AG04450 (cell line): ENCODE data around the gene HES5. TPM values are rescaled to one million over a fixed set of nuclear protein-coding genes. Genes with fewer than 3 reads are reported as not detected.
A peak's percentile ranks its signal among the peaks of the same experiment; 100 is the strongest.

Experiments used
- CTCF ChIA-PET: fragments of 300-600, 350-600 bp; formaldehyde crosslinking; extraction: SDS; loops from one replicate; lab custom pipeline; 2022; ENCODE audit warnings: antibody characterized with exemption, inconsistent platforms; lab: Charles Lee
- POLR2A ChIA-PET: fragments of 350-600 bp; formaldehyde crosslinking; extraction: SDS; loops from one replicate; lab custom pipeline; 2021; ENCODE audit warnings: antibody characterized with exemption, inconsistent platforms; lab: Yijun Ruan, JAX
- DNase-seq: peaks from one replicate; pipeline ENCODE4 v3.0.0-alpha.2; 2011; ENCODE audit warnings: low read depth, low spot score
- H3K27ac ChIP-seq: one replicate; pipeline ENCODE4 v1.5.1; 2012; ENCODE audit warnings: low read depth, low read length, control low read depth
- H3K27me3 ChIP-seq: one replicate; pipeline ENCODE4 v1.6.0; 2012; ENCODE audit warnings: low read length; ENCODE audit not compliant: control insufficient read depth, insufficient read depth
- H3K4me3 ChIP-seq: 2 replicates; pipeline ENCODE4 v1.5.1; 2011; ENCODE audit warnings: mild to moderate bottlenecking, low read depth, low read length, control low read depth
- H3K9me3 ChIP-seq: 2 replicates; pipeline ENCODE4 v1.5.1; 2012; ENCODE audit warnings: low read length; ENCODE audit not compliant: control insufficient read depth, insufficient read depth
- CTCF ChIP-seq: IDR thresholded peaks from 2 replicates; pipeline ENCODE4 v1.5.1; 2011; ENCODE audit warnings: low read depth, low read length, control low read depth, inconsistent platforms
- polyA plus RNA-seq: library from polyadenylated mRNA; depleted of rRNA; stranded (reverse); fragments of >200 nt; gene quantifications from 2 replicates; pipeline ENCODE4 v1.2.3, GENCODE V29; 2011

The HES5 gene
- polyA plus RNA-seq, 1 experiment, result not detected

GRCh38 chr1:2518528-2518927, 11.5 kb downstream of the HES5 start:
- Histone ChIP-seq H3K4me3 (no peak overlapping the region), H3K27ac (peak overlapping the region; percentile 11), H3K9me3 (no peaks in the 10 kb centered on the region; the same call in 1 of the 2 replicates), H3K27me3 (no peaks in the 10 kb centered on the region)
- no peak for TF ChIP-seq CTCF
- CTCF ChIA-PET, result interaction anchor here (1.5 kb wide), 1 partner anchor 29 kb away, joined by 6 read pairs; no protein-coding TSS in a partner anchor
- DNase-seq, result no peak
- POLR2A ChIA-PET, result interaction anchor here (0.6 kb wide), 1 partner anchor 23 kb away, joined by 3 read pairs; no protein-coding TSS in a partner anchor

GRCh38 chr1:2517966-2518365, 12.1 kb downstream of the HES5 start:
- no peak for DNase-seq
- H3K9me3 ChIP-seq, result no peaks in the 10 kb centered on the region; the same call in 1 of the 2 replicates
- POLR2A ChIA-PET, result no interaction called here
- TF ChIP-seq CTCF, result no peak
- H3K27me3 ChIP-seq, result no peaks in the 10 kb centered on the region
- no peak overlapping the region for H3K27ac ChIP-seq
- no peak overlapping the region for H3K4me3 ChIP-seq
- CTCF ChIA-PET, result no interaction called here

GRCh38 chr1:2516946-2517345, 13.1 kb downstream of the HES5 start:
- H3K27me3 ChIP-seq, result no peaks in the 10 kb centered on the region
- H3K27ac ChIP-seq, result no peak overlapping the region
- no peak for TF ChIP-seq CTCF
- CTCF ChIA-PET, result no interaction called here
- POLR2A ChIA-PET, result no interaction called here
- H3K9me3 ChIP-seq, result no peaks in the 10 kb centered on the region; the same call in 1 of the 2 replicates
- H3K4me3 ChIP-seq, result no peak overlapping the region
- no peak for DNase-seq

- Histone ChIP-seq H3K27me3 (no peaks in the 10 kb centered on the region), H3K27ac (no peak overlapping the region), H3K9me3 (no peaks in the 10 kb centered on the region; the same call in 1 of the 2 replicates), H3K4me3 (no peak overlapping the region)
- no peak for DNase-seq
- POLR2A ChIA-PET, result no interaction called here
- CTCF ChIA-PET, result no interaction called here
- no peak for TF ChIP-seq CTCF
Measured at GRCh38 chr1:2516124-2516523, 13.9 kb downstream of the HES5 start.

GRCh38 chr1:2515763-2516080, 14.3 kb downstream of the HES5 start:
- TF ChIP-seq CTCF, result no peak
- POLR2A ChIA-PET, result no interaction called here
- CTCF ChIA-PET, result no interaction called here
- Histone ChIP-seq H3K27me3 (no peaks in the 10 kb centered on the region), H3K9me3 (no peaks in the 10 kb centered on the region; the same call in 1 of the 2 replicates), H3K27ac (no peak overlapping the region), H3K4me3 (no peak overlapping the region)
- no peak for DNase-seq
